Measurements from ENCODE around the gene ANKRD24.

Gene ANKRD24

DNA sequence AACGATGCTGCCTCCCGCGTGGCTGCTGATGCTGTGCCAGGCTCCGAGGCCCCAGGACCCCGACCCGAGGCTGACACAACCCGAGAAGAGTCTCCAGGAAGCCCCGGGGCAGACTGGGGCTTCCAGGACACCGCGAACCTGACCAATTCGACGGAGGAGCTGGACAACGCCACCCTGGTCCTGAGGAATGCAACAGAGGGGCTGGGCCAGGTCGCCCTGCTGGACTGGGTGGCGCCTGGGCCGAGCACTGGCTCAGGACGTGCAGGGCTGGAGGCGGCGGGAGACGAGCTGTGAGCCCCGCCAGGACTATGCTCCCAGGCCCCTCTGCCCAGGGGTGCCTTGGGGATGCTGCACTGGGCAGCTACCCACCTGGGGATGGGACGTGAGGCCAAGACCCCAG is 10.8 kb upstream of the ANKRD24 start (continued):
- TF ChIP-seq, protein P1, sequence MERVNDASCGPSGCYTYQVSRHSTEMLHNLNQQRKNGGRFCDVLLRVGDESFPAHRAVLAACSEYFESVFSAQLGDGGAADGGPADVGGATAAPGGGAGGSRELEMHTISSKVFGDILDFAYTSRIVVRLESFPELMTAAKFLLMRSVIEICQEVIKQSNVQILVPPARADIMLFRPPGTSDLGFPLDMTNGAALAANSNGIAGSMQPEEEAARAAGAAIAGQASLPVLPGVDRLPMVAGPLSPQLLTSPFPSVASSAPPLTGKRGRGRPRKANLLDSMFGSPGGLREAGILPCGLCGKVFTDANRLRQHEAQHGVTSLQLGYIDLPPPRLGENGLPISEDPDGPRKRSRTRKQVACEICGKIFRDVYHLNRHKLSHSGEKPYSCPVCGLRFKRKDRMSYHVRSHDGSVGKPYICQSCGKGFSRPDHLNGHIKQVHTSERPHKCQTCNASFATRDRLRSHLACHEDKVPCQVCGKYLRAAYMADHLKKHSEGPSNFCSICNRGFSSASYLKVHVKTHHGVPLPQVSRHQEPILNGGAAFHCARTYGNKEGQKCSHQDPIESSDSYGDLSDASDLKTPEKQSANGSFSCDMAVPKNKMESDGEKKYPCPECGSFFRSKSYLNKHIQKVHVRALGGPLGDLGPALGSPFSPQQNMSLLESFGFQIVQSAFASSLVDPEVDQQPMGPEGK (CRISPR knock-in tag; IDR thresholded peaks at IDR 0.05; ENCODE audit: borderline replicate concordance), result no peak

DNA sequence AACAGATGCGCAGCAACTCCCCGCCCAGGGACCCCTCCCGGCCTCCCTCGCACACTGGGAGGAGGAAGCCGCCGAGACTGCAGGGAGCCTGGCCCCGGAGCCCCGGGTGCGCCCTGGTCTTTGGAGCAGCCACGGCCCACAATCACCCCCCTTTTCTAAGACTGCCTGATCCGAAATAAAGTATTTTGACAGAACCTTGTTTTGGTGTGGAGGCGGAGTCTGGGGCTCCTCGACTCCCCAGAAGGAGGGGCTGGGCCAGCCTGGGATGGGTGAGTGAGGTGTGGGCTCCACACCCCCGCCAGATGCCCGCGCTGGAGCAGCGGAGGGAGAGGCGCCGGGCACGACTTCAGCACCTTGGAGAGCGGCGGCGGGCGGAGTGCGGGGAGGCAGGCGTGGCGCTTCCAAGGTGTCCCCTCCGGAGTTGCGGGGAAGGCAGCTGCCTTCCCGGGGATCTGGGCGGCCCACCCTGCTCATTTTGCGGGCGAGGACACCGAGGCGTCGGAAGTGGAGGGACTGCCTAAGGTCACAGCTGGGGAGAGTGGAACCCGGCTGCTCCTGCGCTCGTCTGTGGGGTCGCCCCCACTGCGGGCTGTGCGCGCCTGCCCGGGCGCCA is 9.5 kb upstream of the ANKRD24 start:
- ATAC-seq, result peak; percentile 92

DNA sequence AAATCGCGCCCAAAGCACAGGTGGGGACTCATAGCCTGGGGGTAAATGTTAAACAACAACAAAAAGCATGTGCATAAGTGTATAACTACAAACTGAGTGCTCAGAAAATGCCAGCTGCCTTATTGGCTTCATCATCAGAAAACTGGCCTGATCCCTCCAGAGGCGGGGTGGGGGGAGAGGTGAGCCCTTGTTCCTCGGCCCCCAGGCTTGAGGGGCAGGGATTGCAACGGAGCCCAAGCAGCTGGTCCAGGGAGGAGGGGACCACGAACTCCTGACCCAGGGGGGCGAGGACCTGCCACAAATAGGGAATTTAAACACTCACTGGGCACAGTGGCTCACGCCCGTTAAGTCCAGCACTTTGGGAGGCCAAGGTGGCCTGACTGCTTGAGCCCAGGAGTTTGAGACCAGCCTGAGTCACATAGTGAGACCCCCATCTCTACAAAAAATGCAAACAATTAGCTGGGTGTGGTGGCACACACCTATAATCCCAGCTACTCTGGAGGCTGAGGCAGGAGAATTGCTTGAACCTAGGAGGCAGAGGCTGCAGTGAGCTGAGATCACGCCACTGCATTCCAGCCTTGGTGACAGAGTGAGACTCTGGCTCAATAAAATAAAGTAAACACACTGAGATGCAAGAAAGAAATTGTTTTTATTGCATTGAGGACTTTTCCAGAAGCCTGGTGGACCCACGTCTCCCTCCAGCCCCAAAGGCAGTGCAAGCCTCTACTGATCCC is 8.8 kb upstream of the ANKRD24 start:
- ATAC-seq, result peak; percentile 5; the same call in 2 of the 3 replicates
- TF ChIP-seq, protein P2, sequence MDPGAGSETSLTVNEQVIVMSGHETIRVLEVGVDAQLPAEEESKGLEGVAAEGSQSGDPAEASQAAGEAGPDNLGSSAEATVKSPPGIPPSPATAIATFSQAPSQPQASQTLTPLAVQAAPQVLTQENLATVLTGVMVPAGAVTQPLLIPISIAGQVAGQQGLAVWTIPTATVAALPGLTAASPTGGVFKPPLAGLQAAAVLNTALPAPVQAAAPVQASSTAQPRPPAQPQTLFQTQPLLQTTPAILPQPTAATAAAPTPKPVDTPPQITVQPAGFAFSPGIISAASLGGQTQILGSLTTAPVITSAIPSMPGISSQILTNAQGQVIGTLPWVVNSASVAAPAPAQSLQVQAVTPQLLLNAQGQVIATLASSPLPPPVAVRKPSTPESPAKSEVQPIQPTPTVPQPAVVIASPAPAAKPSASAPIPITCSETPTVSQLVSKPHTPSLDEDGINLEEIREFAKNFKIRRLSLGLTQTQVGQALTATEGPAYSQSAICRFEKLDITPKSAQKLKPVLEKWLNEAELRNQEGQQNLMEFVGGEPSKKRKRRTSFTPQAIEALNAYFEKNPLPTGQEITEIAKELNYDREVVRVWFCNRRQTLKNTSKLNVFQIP (CRISPR knock-in tag; IDR thresholded peaks at IDR 0.05; ENCODE audit: borderline replicate concordance, low read depth), result no peak
- TF ChIP-seq, protein P3, sequence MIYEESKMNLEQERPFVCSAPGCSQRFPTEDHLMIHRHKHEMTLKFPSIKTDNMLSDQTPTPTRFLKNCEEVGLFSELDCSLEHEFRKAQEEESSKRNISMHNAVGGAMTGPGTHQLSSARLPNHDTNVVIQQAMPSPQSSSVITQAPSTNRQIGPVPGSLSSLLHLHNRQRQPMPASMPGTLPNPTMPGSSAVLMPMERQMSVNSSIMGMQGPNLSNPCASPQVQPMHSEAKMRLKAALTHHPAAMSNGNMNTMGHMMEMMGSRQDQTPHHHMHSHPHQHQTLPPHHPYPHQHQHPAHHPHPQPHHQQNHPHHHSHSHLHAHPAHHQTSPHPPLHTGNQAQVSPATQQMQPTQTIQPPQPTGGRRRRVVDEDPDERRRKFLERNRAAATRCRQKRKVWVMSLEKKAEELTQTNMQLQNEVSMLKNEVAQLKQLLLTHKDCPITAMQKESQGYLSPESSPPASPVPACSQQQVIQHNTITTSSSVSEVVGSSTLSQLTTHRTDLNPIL (CRISPR knock-in tag; IDR thresholded peaks at IDR 0.05; ENCODE audit: low read depth), result no peak
- TF ChIP-seq GLIS3 (CRISPR knock-in tag; IDR thresholded peaks at IDR 0.05) (no peak), ZC3H10 (CRISPR knock-in tag; IDR thresholded peaks at IDR 0.05) (no peak), ZNF8 (CRISPR knock-in tag; IDR thresholded peaks at IDR 0.05) (no peak), ZNF70 (CRISPR knock-in tag; IDR thresholded peaks at IDR 0.05) (no peak), PPARA (CRISPR knock-in tag; IDR thresholded peaks at IDR 0.05; ENCODE audit: borderline replicate concordance) (no peak), TCF4 (CRISPR knock-in tag; IDR thresholded peaks at IDR 0.05; ENCODE audit: borderline replicate concordance) (no peak), CSDC2 (CRISPR knock-in tag; IDR thresholded peaks at IDR 0.05) (no peak), TOX (CRISPR knock-in tag; IDR thresholded peaks at IDR 0.05; ENCODE audit: borderline replicate concordance) (no peak), BACH2 (CRISPR knock-in tag; IDR thresholded peaks at IDR 0.05; ENCODE audit: borderline replicate concordance) (no peak), ZNF565 (CRISPR knock-in tag; conservative IDR thresholded peaks at IDR 0.05; ENCODE audit: low read depth) (no peak), ESRRG (CRISPR knock-in tag; IDR thresholded peaks at IDR 0.05) (no peak), ARNTL (CRISPR knock-in tag; IDR thresholded peaks at IDR 0.05; ENCODE audit: borderline replicate concordance, low read depth) (no peak)
- TF ChIP-seq, protein P4, sequence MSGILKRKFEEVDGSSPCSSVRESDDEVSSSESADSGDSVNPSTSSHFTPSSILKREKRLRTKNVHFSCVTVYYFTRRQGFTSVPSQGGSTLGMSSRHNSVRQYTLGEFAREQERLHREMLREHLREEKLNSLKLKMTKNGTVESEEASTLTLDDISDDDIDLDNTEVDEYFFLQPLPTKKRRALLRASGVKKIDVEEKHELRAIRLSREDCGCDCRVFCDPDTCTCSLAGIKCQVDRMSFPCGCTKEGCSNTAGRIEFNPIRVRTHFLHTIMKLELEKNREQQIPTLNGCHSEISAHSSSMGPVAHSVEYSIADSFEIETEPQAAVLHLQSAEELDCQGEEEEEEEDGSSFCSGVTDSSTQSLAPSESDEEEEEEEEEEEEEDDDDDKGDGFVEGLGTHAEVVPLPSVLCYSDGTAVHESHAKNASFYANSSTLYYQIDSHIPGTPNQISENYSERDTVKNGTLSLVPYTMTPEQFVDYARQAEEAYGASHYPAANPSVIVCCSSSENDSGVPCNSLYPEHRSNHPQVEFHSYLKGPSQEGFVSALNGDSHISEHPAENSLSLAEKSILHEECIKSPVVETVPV (CRISPR knock-in tag; IDR thresholded peaks at IDR 0.05), result no peak
- TF ChIP-seq, protein P1 (CRISPR knock-in tag; IDR thresholded peaks at IDR 0.05; ENCODE audit: borderline replicate concordance), result no peak

More for the DNA sequence above, 9.5 kb upstream of the ANKRD24 start:
- TF ChIP-seq, protein P4 (CRISPR knock-in tag; IDR thresholded peaks at IDR 0.05), result no peak
- TF ChIP-seq BACH2 (CRISPR knock-in tag; IDR thresholded peaks at IDR 0.05; ENCODE audit: borderline replicate concordance) (no peak), ISL1 (CRISPR knock-in tag; IDR thresholded peaks at IDR 0.05) (no peak), ZNF8 (CRISPR knock-in tag; IDR thresholded peaks at IDR 0.05) (no peak)
- TF ChIP-seq, protein P5, sequence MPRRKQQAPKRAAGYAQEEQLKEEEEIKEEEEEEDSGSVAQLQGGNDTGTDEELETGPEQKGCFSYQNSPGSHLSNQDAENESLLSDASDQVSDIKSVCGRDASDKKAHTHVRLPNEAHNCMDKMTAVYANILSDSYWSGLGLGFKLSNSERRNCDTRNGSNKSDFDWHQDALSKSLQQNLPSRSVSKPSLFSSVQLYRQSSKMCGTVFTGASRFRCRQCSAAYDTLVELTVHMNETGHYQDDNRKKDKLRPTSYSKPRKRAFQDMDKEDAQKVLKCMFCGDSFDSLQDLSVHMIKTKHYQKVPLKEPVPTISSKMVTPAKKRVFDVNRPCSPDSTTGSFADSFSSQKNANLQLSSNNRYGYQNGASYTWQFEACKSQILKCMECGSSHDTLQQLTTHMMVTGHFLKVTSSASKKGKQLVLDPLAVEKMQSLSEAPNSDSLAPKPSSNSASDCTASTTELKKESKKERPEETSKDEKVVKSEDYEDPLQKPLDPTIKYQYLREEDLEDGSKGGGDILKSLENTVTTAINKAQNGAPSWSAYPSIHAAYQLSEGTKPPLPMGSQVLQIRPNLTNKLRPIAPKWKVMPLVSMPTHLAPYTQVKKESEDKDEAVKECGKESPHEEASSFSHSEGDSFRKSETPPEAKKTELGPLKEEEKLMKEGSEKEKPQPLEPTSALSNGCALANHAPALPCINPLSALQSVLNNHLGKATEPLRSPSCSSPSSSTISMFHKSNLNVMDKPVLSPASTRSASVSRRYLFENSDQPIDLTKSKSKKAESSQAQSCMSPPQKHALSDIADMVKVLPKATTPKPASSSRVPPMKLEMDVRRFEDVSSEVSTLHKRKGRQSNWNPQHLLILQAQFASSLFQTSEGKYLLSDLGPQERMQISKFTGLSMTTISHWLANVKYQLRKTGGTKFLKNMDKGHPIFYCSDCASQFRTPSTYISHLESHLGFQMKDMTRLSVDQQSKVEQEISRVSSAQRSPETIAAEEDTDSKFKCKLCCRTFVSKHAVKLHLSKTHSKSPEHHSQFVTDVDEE (CRISPR knock-in tag; IDR thresholded peaks at IDR 0.05), result no peak

Measured in SK-N-SH treated with all-trans-retinoic acid at 6 μM for 48 hours (cell line).